Fibroblast of lung (primary cell): Measurements from ENCODE around the gene SIRPG.

Experiments used
- EZH2 ChIP-seq: IDR thresholded peaks from 2 replicates; pipeline ENCODE4 v1.5.1; 2012; ENCODE audit warnings: low read length, control low read depth, mild to moderate bottlenecking; ENCODE audit errors: missing control alignments
- TF ChIP-seq, protein P1 (sequence below), 2 donors: IDR thresholded peaks in 1 of 2; conservative IDR thresholded peaks in 1 of 2; 1 replicate in 1 of 2; 2 replicates in 1 of 2; pipeline ENCODE4 v1.5.1; 2011 to 2012; ENCODE audit warnings: low read length in 2 of 2, control low read depth in 1 of 2, inconsistent platforms in 1 of 2, low read depth in 1 of 2, mild to moderate bottlenecking in 1 of 2

DNA sequence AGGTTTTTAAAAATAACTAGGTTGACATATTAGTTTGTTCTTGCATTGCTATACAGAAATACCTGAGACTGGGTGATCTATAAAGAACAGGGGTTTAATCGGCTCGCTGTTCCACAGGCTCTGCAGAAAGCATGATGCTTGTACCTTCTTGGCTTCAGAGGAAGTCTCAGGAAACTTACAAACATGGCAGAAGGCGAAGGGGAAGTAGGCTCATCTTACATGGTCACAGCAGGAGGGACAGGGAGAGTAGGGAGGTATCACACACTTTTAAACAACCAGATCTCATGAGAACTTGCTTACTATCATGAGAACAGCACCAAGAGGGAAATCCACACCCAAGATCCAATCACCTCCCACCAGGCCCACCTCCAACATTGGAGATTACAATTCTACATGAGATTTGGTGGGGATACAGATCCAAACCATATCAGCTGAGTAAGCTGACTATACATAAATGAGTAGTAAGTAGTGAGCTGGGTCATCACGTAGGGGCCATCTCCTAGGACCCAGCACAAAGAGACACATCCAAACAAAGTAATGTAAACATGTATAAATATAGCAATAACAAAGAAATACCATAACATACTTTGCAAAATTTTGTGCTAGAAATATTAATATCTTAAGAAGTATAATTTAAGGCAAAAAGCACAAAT is 31.4 kb upstream of the SIRPG start:
- TF ChIP-seq, protein P1, sequence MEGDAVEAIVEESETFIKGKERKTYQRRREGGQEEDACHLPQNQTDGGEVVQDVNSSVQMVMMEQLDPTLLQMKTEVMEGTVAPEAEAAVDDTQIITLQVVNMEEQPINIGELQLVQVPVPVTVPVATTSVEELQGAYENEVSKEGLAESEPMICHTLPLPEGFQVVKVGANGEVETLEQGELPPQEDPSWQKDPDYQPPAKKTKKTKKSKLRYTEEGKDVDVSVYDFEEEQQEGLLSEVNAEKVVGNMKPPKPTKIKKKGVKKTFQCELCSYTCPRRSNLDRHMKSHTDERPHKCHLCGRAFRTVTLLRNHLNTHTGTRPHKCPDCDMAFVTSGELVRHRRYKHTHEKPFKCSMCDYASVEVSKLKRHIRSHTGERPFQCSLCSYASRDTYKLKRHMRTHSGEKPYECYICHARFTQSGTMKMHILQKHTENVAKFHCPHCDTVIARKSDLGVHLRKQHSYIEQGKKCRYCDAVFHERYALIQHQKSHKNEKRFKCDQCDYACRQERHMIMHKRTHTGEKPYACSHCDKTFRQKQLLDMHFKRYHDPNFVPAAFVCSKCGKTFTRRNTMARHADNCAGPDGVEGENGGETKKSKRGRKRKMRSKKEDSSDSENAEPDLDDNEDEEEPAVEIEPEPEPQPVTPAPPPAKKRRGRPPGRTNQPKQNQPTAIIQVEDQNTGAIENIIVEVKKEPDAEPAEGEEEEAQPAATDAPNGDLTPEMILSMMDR (conservative IDR thresholded peaks at IDR 0.05 in 1 of 2, IDR thresholded peaks at IDR 0.05 in 1 of 2; ENCODE audit: low read depth in 1 of 2, low read length in 2 of 2) = no peak
- TF ChIP-seq EZH2 = no peak
